Measurements from ENCODE around the gene MAP3K7. TPM values are rescaled to one million over a fixed set of nuclear protein-coding genes. Genes with fewer than 3 reads are reported as not detected.

The MAP3K7 gene
- total RNA-seq, 4 donors from 2014 or later = 18.4 to 26.6 (median 22.6) TPM

DNA sequence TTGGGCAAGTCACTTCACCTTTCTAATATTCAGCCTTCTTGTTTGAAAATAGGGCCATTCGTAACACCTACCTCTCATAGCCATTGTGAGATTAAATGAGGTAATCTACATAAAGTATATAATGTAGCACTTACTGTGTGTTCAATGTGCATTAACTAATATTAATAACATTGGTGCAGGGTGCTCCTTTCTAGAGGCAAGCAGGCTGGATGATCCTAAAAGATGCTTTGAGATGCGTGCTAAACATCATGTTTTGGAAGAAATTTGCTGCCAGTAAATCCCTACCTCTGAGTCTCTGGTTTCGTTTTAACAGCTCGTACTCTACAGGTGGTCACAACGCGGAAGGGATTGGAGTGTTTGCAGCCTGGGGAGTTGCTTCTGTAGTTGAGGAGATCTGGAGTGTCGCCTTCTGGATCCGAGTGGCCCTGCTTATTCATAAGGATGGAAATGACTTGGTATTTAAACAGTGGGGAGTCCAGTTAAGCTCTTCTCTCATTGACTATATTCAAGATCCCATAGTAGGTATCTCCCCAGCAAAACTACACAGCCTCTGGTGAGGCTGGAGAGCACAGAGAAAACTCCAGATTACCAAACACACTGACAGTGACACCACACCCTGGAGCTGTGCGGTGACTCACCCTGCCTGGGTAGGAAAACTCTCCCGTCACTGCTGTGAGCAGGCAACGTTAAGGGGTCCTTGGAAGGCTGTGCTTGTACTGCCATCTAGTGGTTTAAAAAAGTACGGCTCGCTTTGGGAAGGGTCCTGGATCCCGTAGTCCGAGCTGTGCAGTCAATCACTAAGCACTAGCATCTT lies 107.9 kb downstream of the MAP3K7 start:
- H3K4me3 ChIP-seq = no peak overlapping the region
- peaks cover 0 to 6% (median 0%) of the 10 kb centered on the region in 3 donors for H3K4me1 ChIP-seq
- no peaks in the 10 kb centered on the region for H3K36me3 ChIP-seq
- peak overlapping the region in 2 of 4 donors; percentile 19 to 22 for H3K27ac ChIP-seq
- no peaks in the 10 kb centered on the region for H3K9me3 ChIP-seq
- peak; percentile 99 for ATAC-seq
- TF ChIP-seq, protein P1, sequence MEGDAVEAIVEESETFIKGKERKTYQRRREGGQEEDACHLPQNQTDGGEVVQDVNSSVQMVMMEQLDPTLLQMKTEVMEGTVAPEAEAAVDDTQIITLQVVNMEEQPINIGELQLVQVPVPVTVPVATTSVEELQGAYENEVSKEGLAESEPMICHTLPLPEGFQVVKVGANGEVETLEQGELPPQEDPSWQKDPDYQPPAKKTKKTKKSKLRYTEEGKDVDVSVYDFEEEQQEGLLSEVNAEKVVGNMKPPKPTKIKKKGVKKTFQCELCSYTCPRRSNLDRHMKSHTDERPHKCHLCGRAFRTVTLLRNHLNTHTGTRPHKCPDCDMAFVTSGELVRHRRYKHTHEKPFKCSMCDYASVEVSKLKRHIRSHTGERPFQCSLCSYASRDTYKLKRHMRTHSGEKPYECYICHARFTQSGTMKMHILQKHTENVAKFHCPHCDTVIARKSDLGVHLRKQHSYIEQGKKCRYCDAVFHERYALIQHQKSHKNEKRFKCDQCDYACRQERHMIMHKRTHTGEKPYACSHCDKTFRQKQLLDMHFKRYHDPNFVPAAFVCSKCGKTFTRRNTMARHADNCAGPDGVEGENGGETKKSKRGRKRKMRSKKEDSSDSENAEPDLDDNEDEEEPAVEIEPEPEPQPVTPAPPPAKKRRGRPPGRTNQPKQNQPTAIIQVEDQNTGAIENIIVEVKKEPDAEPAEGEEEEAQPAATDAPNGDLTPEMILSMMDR (IDR thresholded peaks at IDR 0.05) = peak; percentile 82 to 92 (median 89)
- TF ChIP-seq POLR2A (IDR thresholded peaks at IDR 0.05) (no peak), POLR2AphosphoS5 (IDR thresholded peaks at IDR 0.05) (peak; percentile 53), EP300 (IDR thresholded peaks at IDR 0.05) (no peak)
- WGBS, 2 donors (ENCODE audit: low coverage in 1 of 2) = 35 to 45% methylated on average over 12 to 14 of the region's 15 CpGs
- H3K27me3 ChIP-seq = no peaks in the 10 kb centered on the region

DNA sequence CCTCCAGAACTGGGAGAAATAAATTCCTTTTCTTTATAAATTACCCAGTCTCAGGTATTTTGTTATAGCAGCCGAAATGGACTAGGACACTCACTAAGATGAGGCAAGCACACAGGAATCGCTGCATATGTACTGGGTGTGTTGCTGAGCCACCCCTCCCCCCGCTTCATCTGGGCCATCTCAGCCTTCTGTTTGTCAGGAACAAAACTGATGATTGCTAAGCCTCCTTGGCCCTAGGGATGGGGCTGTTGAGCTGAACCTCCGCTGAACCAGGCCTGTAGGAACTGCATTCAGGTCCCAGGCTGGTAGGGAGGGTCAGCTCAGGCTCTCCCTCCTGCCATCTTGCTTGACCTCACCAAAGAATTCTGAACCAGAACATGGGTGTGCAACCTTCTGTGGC lies 108.6 kb downstream of the MAP3K7 start:
- H3K9me3 ChIP-seq = no peaks in the 10 kb centered on the region
- WGBS, 2 donors (ENCODE audit: low coverage in 1 of 2) = 92 to 94% methylated on average over 2 to 3 of the region's 4 CpGs
- H3K27ac ChIP-seq = no peak overlapping the region
- no peak for TF ChIP-seq POLR2A (IDR thresholded peaks at IDR 0.05)
- TF ChIP-seq POLR2AphosphoS5 (IDR thresholded peaks at IDR 0.05) = no peak
- TF ChIP-seq, protein P1 (IDR thresholded peaks at IDR 0.05) = no peak
- TF ChIP-seq EP300 (IDR thresholded peaks at IDR 0.05) = no peak
- peaks cover 0 to 6% (median 0%) of the 10 kb centered on the region in 3 donors for H3K4me1 ChIP-seq
- no peak overlapping the region for H3K4me3 ChIP-seq
- no peaks in the 10 kb centered on the region for H3K27me3 ChIP-seq
- H3K36me3 ChIP-seq = no peaks in the 10 kb centered on the region
- no peak for ATAC-seq

DNA sequence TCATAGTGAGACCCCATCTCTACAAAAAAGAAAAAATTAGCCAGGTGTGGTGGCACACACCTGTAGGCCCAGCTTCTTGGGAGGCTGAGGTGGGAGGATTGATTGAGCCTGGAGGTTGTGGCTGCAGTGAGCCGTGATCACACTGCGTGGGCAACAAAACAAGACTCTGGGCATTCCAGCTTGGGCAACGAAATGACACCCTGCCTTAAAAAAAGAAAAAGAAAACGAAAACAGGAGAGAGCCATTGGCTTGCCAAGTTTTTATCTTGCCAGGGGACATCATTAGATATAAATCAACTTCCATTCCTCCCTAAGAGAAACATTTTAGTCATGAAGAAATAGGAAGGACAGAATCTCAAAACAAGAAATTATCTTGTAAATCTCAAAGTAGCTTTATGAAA lies 109.5 kb downstream of the MAP3K7 start:
- no peak overlapping the region for H3K4me3 ChIP-seq
- no peaks in the 10 kb centered on the region for H3K27me3 ChIP-seq
- H3K36me3 ChIP-seq = no peaks in the 10 kb centered on the region
- no peak overlapping the region for H3K27ac ChIP-seq
- TF ChIP-seq EP300 (IDR thresholded peaks at IDR 0.05) (no peak), POLR2AphosphoS5 (IDR thresholded peaks at IDR 0.05) (no peak), POLR2A (IDR thresholded peaks at IDR 0.05) (no peak)
- TF ChIP-seq, protein P1 (IDR thresholded peaks at IDR 0.05) = no peak
- 71 to 80% methylated on average over 2 to 4 of the region's 4 CpGs for WGBS, 2 donors (ENCODE audit: low coverage in 1 of 2)
- no peaks in the 10 kb centered on the region for H3K9me3 ChIP-seq
- ATAC-seq = no peak
- H3K4me1 ChIP-seq = peaks cover 0 to 6% (median 0%) of the 10 kb centered on the region in 3 donors

DNA sequence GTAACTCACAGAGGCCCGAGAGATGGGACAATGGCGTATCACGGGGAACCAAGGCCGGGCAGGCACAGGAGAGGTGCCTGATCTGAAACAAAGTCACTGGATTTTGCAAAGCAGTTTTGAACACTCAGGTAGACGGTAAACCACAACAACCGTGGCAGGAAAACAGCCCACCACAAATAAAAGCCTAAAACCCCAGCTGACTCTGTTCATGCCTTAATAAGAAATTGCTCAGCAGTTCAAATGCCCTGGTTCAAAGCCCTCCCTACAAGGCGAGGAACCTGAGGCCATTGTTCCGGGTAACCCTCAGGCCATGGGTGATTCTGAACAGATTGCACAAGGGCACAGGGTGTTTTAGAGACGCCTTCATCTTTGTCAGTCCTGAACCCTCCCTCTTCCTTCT lies 114.2 kb downstream of the MAP3K7 start:
- no peaks in the 10 kb centered on the region for H3K27me3 ChIP-seq
- no peak for ATAC-seq
- no peak overlapping the region for H3K4me3 ChIP-seq
- no peaks in the 10 kb centered on the region for H3K9me3 ChIP-seq
- no peaks in the 10 kb centered on the region for H3K36me3 ChIP-seq
- H3K4me1 ChIP-seq = peaks cover 0 to 4% (median 0%) of the 10 kb centered on the region in 3 donors
- TF ChIP-seq EP300 (IDR thresholded peaks at IDR 0.05) (no peak), POLR2AphosphoS5 (IDR thresholded peaks at IDR 0.05) (no peak), POLR2A (IDR thresholded peaks at IDR 0.05) (no peak)
- TF ChIP-seq, protein P1 (IDR thresholded peaks at IDR 0.05) = no peak
- no peak overlapping the region for H3K27ac ChIP-seq
- 73 to 82% methylated on average over 2 to 3 of the region's 9 CpGs for WGBS, 2 donors (ENCODE audit: low coverage in 1 of 2)

DNA sequence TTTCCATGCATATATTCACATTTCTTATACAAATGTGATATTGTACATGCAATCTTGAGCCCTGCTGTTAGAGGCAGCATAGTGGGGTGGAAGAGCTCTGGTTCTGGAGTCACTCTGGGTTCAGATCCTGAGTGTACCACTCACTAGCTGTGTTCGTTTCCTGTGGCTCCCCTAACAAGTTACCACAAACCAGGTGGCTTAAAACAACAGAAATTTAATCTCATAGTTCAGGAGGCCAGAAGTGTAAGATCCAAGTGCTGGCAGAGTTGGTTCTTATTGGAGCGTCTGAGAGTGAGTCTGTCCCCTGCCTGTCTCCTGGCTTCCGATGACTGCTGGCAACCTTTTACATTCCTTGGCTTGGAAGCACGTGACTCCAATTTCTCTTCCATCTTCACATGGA lies 115.6 kb downstream of the MAP3K7 start:
- no peaks in the 10 kb centered on the region for H3K9me3 ChIP-seq
- ATAC-seq = no peak
- no peak for TF ChIP-seq EP300 (IDR thresholded peaks at IDR 0.05)
- TF ChIP-seq POLR2AphosphoS5 (IDR thresholded peaks at IDR 0.05) = no peak
- no peak for TF ChIP-seq POLR2A (IDR thresholded peaks at IDR 0.05)
- TF ChIP-seq, protein P1 (IDR thresholded peaks at IDR 0.05) = no peak
- no peaks in the 10 kb centered on the region for H3K36me3 ChIP-seq
- H3K27me3 ChIP-seq = no peaks in the 10 kb centered on the region
- no peak overlapping the region for H3K27ac ChIP-seq
- 31 to 52% methylated on average over 3 to 4 of the region's 4 CpGs for WGBS, 2 donors (ENCODE audit: low coverage in 1 of 2)
- H3K4me3 ChIP-seq = no peak overlapping the region
- H3K4me1 ChIP-seq = peaks cover 0 to 4% (median 0%) of the 10 kb centered on the region in 3 donors

Data from gastroesophageal sphincter (tissue), 4 donors.